Dendritic cell treated with granulocyte-macrophage colony-stimulating factor and Interleukin-4, amounts not matched to agents 40 ng/mL and 50 ng/mL, for 4 days (primary cell): ENCODE data around the gene XPO4.
"Not testable (repeated sequence)": the region's sequence is repeated elsewhere in the genome, so short reads cannot be mapped to it uniquely, and the experiment has no call there.

Experiments
- H3K27ac Mint-ChIP-seq: one replicate; pipeline ENCODE4 v1.8.0; 2022; ENCODE audit warnings: mild to moderate bottlenecking, mixed read lengths
- H3K27me3 Mint-ChIP-seq: one replicate; pipeline ENCODE4 v1.8.0; 2022; ENCODE audit warnings: mild to moderate bottlenecking, mixed read lengths
- H3K36me3 Mint-ChIP-seq: one replicate; pipeline ENCODE4 v1.8.0; 2022; ENCODE audit warnings: low read depth, mixed read lengths
- H3K4me1 Mint-ChIP-seq: one replicate; pipeline ENCODE4 v1.8.0; 2022; ENCODE audit warnings: low read depth, mixed read lengths
- H3K4me3 Mint-ChIP-seq: one replicate; pipeline ENCODE4 v1.8.0; 2022; ENCODE audit warnings: mild to moderate bottlenecking, moderate library complexity, mixed read lengths
- H3K9me3 Mint-ChIP-seq: one replicate; pipeline ENCODE4 v1.8.0; 2022; ENCODE audit warnings: mixed read lengths
- intact Hi-C: fragments of 100-400 bp; cut with micrococcal nuclease; formaldehyde crosslinking; loops from one replicate; pipeline ENCODE4 v1.15.0; 2022

Gene XPO4

DNA sequence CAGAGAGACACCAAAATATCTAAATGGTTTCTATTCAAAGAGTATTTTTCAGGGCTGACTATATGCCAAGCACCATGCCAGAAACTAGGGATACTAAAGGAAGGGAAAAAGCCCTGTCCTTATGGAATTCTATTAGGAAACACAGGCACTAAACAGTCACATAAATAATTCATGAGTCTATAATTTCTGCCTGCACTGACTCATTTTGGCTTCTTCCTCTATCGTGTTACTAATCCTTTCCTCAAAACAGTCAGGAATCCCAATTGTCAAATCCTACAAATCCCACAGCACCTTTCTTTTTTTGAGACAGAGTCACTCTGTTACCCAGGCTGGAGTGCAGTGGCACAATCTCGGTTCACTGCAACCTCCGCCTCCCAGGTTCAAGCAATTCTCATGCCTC is 29.2 kb downstream of the XPO4 start:
- Mint-ChIP-seq H3K27me3 (no peaks in the 10 kb centered on the region), H3K4me3 (no peak overlapping the region), H3K9me3 (peaks cover 10% of the 10 kb centered on the region), H3K4me1 (peaks cover 21% of the 10 kb centered on the region), H3K27ac (no peak overlapping the region), H3K36me3 (peaks cover 9% of the 10 kb centered on the region)
- intact Hi-C loops: no loop called here

DNA sequence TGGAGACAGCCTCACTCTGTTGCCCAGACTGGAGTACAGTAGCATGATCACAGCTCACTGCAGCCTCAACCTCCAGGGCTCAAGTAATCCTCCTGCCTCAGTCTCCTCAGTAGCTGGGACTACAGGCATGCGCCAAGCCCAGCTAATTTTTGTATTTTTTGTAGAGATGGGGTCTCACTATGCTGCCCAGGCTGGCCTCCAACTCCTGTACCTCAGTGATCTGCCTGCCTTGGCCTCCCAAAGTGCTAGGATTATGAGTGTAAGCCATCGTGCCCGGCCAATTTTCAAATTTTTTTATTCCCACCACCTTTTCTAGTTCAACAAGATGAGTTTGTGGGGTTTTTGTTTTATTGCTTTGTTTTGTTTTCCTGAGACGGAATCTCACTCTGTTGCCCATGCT is 31.7 kb downstream of the XPO4 start:
- no peak overlapping the region for H3K27ac Mint-ChIP-seq
- H3K9me3 Mint-ChIP-seq: no peaks in the 10 kb centered on the region
- H3K36me3 Mint-ChIP-seq: no peaks in the 10 kb centered on the region
- no peaks in the 10 kb centered on the region for H3K27me3 Mint-ChIP-seq
- peaks cover 16% of the 10 kb centered on the region for H3K4me1 Mint-ChIP-seq
- no peak overlapping the region for H3K4me3 Mint-ChIP-seq
- intact Hi-C loops: no loop called here

GRCh38 chr13:20869540-20869939 is 33.0 kb downstream of the XPO4 start:
- no peak overlapping the region for H3K27ac Mint-ChIP-seq
- H3K27me3 Mint-ChIP-seq: no peaks in the 10 kb centered on the region
- H3K9me3 Mint-ChIP-seq: no peaks in the 10 kb centered on the region
- intact Hi-C loops: no loop called here
- H3K36me3 Mint-ChIP-seq: no peaks in the 10 kb centered on the region
- H3K4me1 Mint-ChIP-seq: peaks cover 11% of the 10 kb centered on the region
- no peak overlapping the region for H3K4me3 Mint-ChIP-seq

- intact Hi-C loops: no loop called here
- H3K27ac Mint-ChIP-seq: no peak overlapping the region
- no peaks in the 10 kb centered on the region for H3K27me3 Mint-ChIP-seq
- H3K36me3 Mint-ChIP-seq: peaks cover 3% of the 10 kb centered on the region
- no peak overlapping the region for H3K4me3 Mint-ChIP-seq
- peaks cover 6% of the 10 kb centered on the region for H3K4me1 Mint-ChIP-seq
- H3K9me3 Mint-ChIP-seq: no peaks in the 10 kb centered on the region
Observed at GRCh38 chr13:20867408-20867807, 35.1 kb downstream of the XPO4 start.

- H3K9me3 Mint-ChIP-seq, H3K27ac Mint-ChIP-seq, intact Hi-C loops, H3K4me3 Mint-ChIP-seq, H3K4me1 Mint-ChIP-seq, H3K27me3 Mint-ChIP-seq: not testable (repeated sequence)
- peaks cover 39% of the 10 kb centered on the region for H3K36me3 Mint-ChIP-seq
Observed at GRCh38 chr13:20861666-20862065, 40.9 kb downstream of the XPO4 start.

- H3K36me3 Mint-ChIP-seq: peaks cover 39% of the 10 kb centered on the region
Observed at GRCh38 chr13:20860844-20861243, 41.7 kb downstream of the XPO4 start.

GRCh38 chr13:20856650-20857049 is 45.9 kb downstream of the XPO4 start:
- Mint-ChIP-seq H3K9me3 (no peaks in the 10 kb centered on the region), H3K36me3 (peaks cover 39% of the 10 kb centered on the region), H3K4me3 (no peak overlapping the region), H3K27ac (no peak overlapping the region), H3K27me3 (no peaks in the 10 kb centered on the region), H3K4me1 (peaks cover 7% of the 10 kb centered on the region)
- intact Hi-C loops: no loop called here

More at GRCh38 chr13:20860844-20861243, 41.7 kb downstream of the XPO4 start:
- Mint-ChIP-seq H3K9me3 (no peaks in the 10 kb centered on the region), H3K27ac (no peak overlapping the region), H3K27me3 (no peaks in the 10 kb centered on the region), H3K4me3 (no peak overlapping the region), H3K4me1 (peaks cover 8% of the 10 kb centered on the region)
- intact Hi-C loops: no loop called here

DNA sequence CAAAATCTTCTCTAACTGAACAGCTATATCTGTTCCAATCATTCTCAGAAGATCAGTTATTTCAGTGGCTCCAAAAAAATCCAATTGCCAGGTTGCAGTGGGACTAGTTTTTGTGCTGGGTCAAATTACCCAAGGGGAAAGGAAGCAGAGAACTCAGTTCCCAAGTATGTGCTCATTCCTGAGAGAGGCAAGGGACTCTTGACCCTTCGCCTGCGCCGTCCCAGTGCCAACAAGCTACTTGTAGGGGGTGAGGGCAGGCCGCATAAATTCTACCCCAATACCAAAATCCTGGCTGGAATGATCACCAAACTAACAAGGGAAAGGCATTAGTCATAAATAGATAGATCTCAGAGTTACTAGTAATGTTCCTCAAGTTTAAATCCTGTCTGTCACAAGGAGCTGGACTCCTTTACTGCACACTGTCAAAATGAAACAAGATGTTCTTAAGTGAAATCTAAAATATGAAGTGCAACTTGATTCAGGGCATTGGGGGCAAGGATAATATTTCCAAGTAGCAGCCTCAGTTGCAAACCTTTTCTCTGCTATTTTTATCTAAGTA is 50.6 kb downstream of the XPO4 start:
- Mint-ChIP-seq H3K4me1 (peaks cover 7% of the 10 kb centered on the region), H3K27ac (no peak overlapping the region), H3K27me3 (no peaks in the 10 kb centered on the region), H3K4me3 (no peak overlapping the region), H3K36me3 (peaks cover 22% of the 10 kb centered on the region), H3K9me3 (no peaks in the 10 kb centered on the region)
- intact Hi-C loops: no loop called here

DNA sequence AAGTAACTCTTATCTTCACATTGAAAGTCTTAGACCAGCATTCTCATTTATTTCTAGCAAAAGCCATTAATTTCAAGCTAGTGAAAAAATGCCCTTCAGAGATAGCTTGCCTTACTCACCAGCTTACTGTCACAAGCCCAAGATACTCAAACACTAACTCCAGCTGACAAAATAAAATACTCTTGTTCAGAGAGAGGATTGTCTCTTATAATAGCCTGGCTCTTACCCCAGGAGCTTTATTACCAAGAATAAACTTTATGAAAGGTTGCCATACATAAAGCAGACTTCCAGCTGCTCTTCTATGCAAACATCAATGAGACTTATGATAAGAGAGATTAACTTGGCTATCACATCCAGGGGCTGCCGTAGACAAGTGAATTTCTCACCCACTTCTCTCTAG is 53.6 kb downstream of the XPO4 start:
- Mint-ChIP-seq H3K36me3 (peaks cover 22% of the 10 kb centered on the region), H3K9me3 (no peaks in the 10 kb centered on the region), H3K4me3 (no peak overlapping the region), H3K27me3 (no peaks in the 10 kb centered on the region), H3K4me1 (no peaks in the 10 kb centered on the region), H3K27ac (no peak overlapping the region)
- intact Hi-C loops: no loop called here

DNA sequence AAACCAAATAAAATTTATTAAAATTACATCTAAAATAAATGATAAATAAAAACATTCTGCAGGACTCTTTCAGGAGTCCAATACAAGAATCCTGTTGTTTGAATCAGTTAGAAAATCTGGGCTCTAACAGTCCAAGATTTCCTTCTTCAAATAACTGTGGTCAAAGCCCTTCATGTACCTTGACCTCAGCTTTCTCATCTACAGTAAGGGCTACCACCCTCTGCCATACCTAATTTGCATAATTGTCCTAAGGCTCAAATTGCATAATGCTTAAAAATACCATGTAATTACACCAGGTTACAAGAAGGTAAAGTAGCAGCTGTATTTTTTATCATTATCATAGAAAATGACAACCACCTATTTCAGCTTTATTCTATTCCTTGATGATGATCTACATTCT is 54.3 kb downstream of the XPO4 start:
- H3K4me1 Mint-ChIP-seq: no peaks in the 10 kb centered on the region
- H3K9me3 Mint-ChIP-seq: no peaks in the 10 kb centered on the region
- no peak overlapping the region for H3K4me3 Mint-ChIP-seq
- no peaks in the 10 kb centered on the region for H3K27me3 Mint-ChIP-seq
- H3K27ac Mint-ChIP-seq: no peak overlapping the region
- peaks cover 20% of the 10 kb centered on the region for H3K36me3 Mint-ChIP-seq
- intact Hi-C loops: no loop called here

GRCh38 chr13:20847296-20847695 is 55.2 kb downstream of the XPO4 start:
- H3K9me3 Mint-ChIP-seq: no peaks in the 10 kb centered on the region
- no peaks in the 10 kb centered on the region for H3K27me3 Mint-ChIP-seq
- H3K36me3 Mint-ChIP-seq: peaks cover 20% of the 10 kb centered on the region
- H3K27ac Mint-ChIP-seq: no peak overlapping the region
- H3K4me1 Mint-ChIP-seq: no peaks in the 10 kb centered on the region
- no peak overlapping the region for H3K4me3 Mint-ChIP-seq
- intact Hi-C loops: no loop called here

GRCh38 chr13:20843166-20843565 is 59.4 kb downstream of the XPO4 start:
- peaks cover 34% of the 10 kb centered on the region for H3K36me3 Mint-ChIP-seq
- no peaks in the 10 kb centered on the region for H3K4me1 Mint-ChIP-seq
- H3K27me3 Mint-ChIP-seq: no peaks in the 10 kb centered on the region
- no peak overlapping the region for H3K27ac Mint-ChIP-seq
- intact Hi-C loops: no loop called here
- no peaks in the 10 kb centered on the region for H3K9me3 Mint-ChIP-seq
- no peak overlapping the region for H3K4me3 Mint-ChIP-seq

GRCh38 chr13:20840568-20840967 is 62.0 kb downstream of the XPO4 start:
- H3K4me3 Mint-ChIP-seq: no peak overlapping the region
- H3K27ac Mint-ChIP-seq: no peak overlapping the region
- H3K9me3 Mint-ChIP-seq: no peaks in the 10 kb centered on the region
- H3K4me1 Mint-ChIP-seq: no peaks in the 10 kb centered on the region
- H3K27me3 Mint-ChIP-seq: no peaks in the 10 kb centered on the region
- peaks cover 54% of the 10 kb centered on the region for H3K36me3 Mint-ChIP-seq
- intact Hi-C loops: no loop called here

DNA sequence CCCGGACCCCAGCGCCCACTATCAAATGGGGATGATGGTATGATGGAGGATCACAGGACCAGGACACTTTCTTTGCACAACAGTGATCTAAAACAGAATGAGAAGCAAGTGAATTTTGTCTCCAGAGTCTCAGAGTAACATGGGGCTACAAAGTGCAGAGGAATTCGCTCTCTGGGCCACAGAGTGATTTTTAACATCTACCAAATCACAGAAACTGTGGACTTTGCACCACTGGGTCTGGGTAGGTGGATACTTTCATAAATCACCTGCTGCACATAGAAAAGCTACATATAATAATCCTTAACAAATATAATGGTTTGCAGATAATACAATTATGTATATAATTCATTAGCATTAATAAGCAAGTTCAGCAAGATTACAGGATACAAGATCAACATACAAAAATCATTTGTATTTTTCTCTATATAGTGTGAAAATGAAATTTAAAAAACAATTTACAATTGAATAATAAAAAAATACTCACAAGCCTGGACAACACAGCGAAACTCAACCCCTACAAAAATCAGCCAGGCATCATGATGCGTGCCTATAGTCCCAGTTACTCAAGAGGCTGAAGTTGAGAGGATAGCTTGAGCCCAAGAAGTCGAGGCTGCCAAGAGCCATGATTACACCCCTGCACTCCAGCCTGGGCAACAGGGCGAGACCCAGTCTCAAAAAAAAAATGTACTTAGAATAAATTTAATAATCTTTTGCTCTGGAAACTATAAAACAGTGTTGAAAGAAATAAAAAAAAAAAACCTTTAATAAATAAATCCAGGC is 68.5 kb downstream of the XPO4 start:
- no peak overlapping the region for H3K27ac Mint-ChIP-seq
- intact Hi-C loops: no loop called here
- no peak overlapping the region for H3K4me3 Mint-ChIP-seq
- H3K9me3 Mint-ChIP-seq: no peaks in the 10 kb centered on the region
- peaks cover 42% of the 10 kb centered on the region for H3K36me3 Mint-ChIP-seq
- H3K4me1 Mint-ChIP-seq: no peaks in the 10 kb centered on the region
- H3K27me3 Mint-ChIP-seq: no peaks in the 10 kb centered on the region

GRCh38 chr13:20832861-20833260 is 69.7 kb downstream of the XPO4 start:
- intact Hi-C loops: no loop called here
- peaks cover 30% of the 10 kb centered on the region for H3K36me3 Mint-ChIP-seq
- H3K27me3 Mint-ChIP-seq: no peaks in the 10 kb centered on the region
- no peak overlapping the region for H3K4me3 Mint-ChIP-seq
- H3K27ac Mint-ChIP-seq: no peak overlapping the region
- peaks cover 6% of the 10 kb centered on the region for H3K4me1 Mint-ChIP-seq
- H3K9me3 Mint-ChIP-seq: no peaks in the 10 kb centered on the region
